NCI-H82 treated with DMSO at 0.1 percent for 48 hours (cell line): ENCODE measurements around the gene MED25.

Experiments
- DNase-seq: peaks from one replicate; lab custom pipeline; 2025; ENCODE audit not compliant: unreplicated experiment; lab: John Stamatoyannopoulos, UW

The MED25 gene

GRCh38 chr19:49857061-49857837 is 39.2 kb downstream of the MED25 start:
- no peak for DNase-seq

GRCh38 chr19:49857838-49858087 is 39.7 kb downstream of the MED25 start:
- DNase-seq = no peak

- no peak for DNase-seq
Observed at GRCh38 chr19:49858088-49858985, 40.2 kb downstream of the MED25 start.

GRCh38 chr19:49859682-49860335 is 41.7 kb downstream of the MED25 start:
- DNase-seq = no peak

- no peak for DNase-seq
Observed at GRCh38 chr19:49860336-49861102, 42.4 kb downstream of the MED25 start.

GRCh38 chr19:49861107-49861506 is 43.0 kb downstream of the MED25 start:
- no peak for DNase-seq

GRCh38 chr19:49861541-49862378 is 43.7 kb downstream of the MED25 start:
- no peak for DNase-seq

GRCh38 chr19:49862391-49863253 is 44.5 kb downstream of the MED25 start:
- no peak for DNase-seq

GRCh38 chr19:49863254-49863934 is 45.3 kb downstream of the MED25 start:
- DNase-seq = no peak

GRCh38 chr19:49863935-49864320 is 45.8 kb downstream of the MED25 start:
- no peak for DNase-seq

- DNase-seq = no peak
Observed at GRCh38 chr19:49864890-49865289, 46.8 kb downstream of the MED25 start.

GRCh38 chr19:49866933-49867782 is 49.1 kb downstream of the MED25 start, which contains the start of gene PNKP:
TSS of gene PNKP (minus strand) at chr19:49867576. CDS start at chr19:49867204, 372 bp downstream.
- peak; percentile 84 for DNase-seq

- no peak for DNase-seq
Observed at GRCh38 chr19:49869009-49869483, 51.0 kb downstream of the MED25 start.

- DNase-seq = peak; percentile 100
Observed at GRCh38 chr19:49869484-49870308, 51.6 kb downstream of the MED25 start.

GRCh38 chr19:49870309-49870901 is 52.3 kb downstream of the MED25 start:
- DNase-seq = no peak

GRCh38 chr19:49871349-49871985 is 53.4 kb downstream of the MED25 start:
- no peak for DNase-seq
